ENCODE results near the gene GRIK5.

The GRIK5 gene

GRCh38 chr19:42069619-42070351 is at the start of gene GRIK5:
TSS of gene GRIK5 (minus strand) at chr19:42070206. CDS start at chr19:42065770, 4,436 bp downstream.
- no peak for DNase-seq (ENCODE audit: low read depth, low spot score)
- H3K9me3 ChIP-seq (ENCODE audit: insufficient read depth, low read length), result no peaks in the 10 kb centered on the region
- peak within 1 kb of the TSS; percentile 47 for H3K4me3 ChIP-seq (ENCODE audit: insufficient read length, low read depth)
- H3K27me3 ChIP-seq (ENCODE audit: insufficient read depth, insufficient read length), result no peaks in the 10 kb centered on the region
- peak within 1 kb of the TSS; percentile 79 for H3K9ac ChIP-seq (ENCODE audit: insufficient read length, low read depth)
- TF ChIP-seq YY1 (IDR thresholded peaks at IDR 0.05; ENCODE audit: insufficient read depth, insufficient read length) (no peak), ZNF274 (IDR thresholded peaks at IDR 0.05; ENCODE audit: low read depth, low read length) (no peak), SUZ12 (IDR thresholded peaks at IDR 0.05; ENCODE audit: extremely low read depth, insufficient read depth, insufficient read length) (no peak)
- peaks cover 3% of the 10 kb centered on the region for H3K4me1 ChIP-seq (ENCODE audit: insufficient read depth, insufficient read length)
- H3K36me3 ChIP-seq (ENCODE audit: insufficient read depth, insufficient read length, low read length), result peaks cover 8% of the 10 kb centered on the region

- H3K36me3 ChIP-seq (ENCODE audit: insufficient read depth, insufficient read length, low read length), result peaks cover 4% of the 10 kb centered on the region
- H3K27me3 ChIP-seq (ENCODE audit: insufficient read depth, insufficient read length), result no peaks in the 10 kb centered on the region
- H3K4me3 ChIP-seq (ENCODE audit: insufficient read length, low read depth), result no peak overlapping the region
- peaks cover 7% of the 10 kb centered on the region for H3K4me1 ChIP-seq (ENCODE audit: insufficient read depth, insufficient read length)
- DNase-seq (ENCODE audit: low read depth, low spot score), result no peak
- no peak overlapping the region for H3K9ac ChIP-seq (ENCODE audit: insufficient read length, low read depth)
- TF ChIP-seq SUZ12 (IDR thresholded peaks at IDR 0.05; ENCODE audit: extremely low read depth, insufficient read depth, insufficient read length) (no peak), ZNF274 (IDR thresholded peaks at IDR 0.05; ENCODE audit: low read depth, low read length) (no peak), YY1 (IDR thresholded peaks at IDR 0.05; ENCODE audit: insufficient read depth, insufficient read length) (no peak)
- H3K9me3 ChIP-seq (ENCODE audit: insufficient read depth, low read length), result no peaks in the 10 kb centered on the region
These were observed 47.1 kb upstream of the GRIK5 start for GRCh38 chr19:42117076-42117475.

- Histone ChIP-seq H3K9ac (ENCODE audit: insufficient read length, low read depth) (no peak overlapping the region), H3K27me3 (ENCODE audit: insufficient read depth, insufficient read length) (no peaks in the 10 kb centered on the region), H3K9me3 (ENCODE audit: insufficient read depth, low read length) (no peaks in the 10 kb centered on the region), H3K4me1 (ENCODE audit: insufficient read depth, insufficient read length) (peaks cover 5% of the 10 kb centered on the region), H3K36me3 (ENCODE audit: insufficient read depth, insufficient read length, low read length) (peaks cover 4% of the 10 kb centered on the region), H3K4me3 (ENCODE audit: insufficient read length, low read depth) (no peak overlapping the region)
- DNase-seq (ENCODE audit: low read depth, low spot score), result no peak
- no peak for TF ChIP-seq ZNF274 (IDR thresholded peaks at IDR 0.05; ENCODE audit: low read depth, low read length)
- TF ChIP-seq YY1 (IDR thresholded peaks at IDR 0.05; ENCODE audit: insufficient read depth, insufficient read length), result no peak
- no peak for TF ChIP-seq SUZ12 (IDR thresholded peaks at IDR 0.05; ENCODE audit: extremely low read depth, insufficient read depth, insufficient read length)
These were observed 46.5 kb upstream of the GRIK5 start for GRCh38 chr19:42116308-42117075.

GRCh38 chr19:42115705-42116104 is 45.7 kb upstream of the GRIK5 start:
- Histone ChIP-seq H3K36me3 (ENCODE audit: insufficient read depth, insufficient read length, low read length) (peaks cover 4% of the 10 kb centered on the region), H3K9me3 (ENCODE audit: insufficient read depth, low read length) (no peaks in the 10 kb centered on the region), H3K4me1 (ENCODE audit: insufficient read depth, insufficient read length) (no peaks in the 10 kb centered on the region), H3K27me3 (ENCODE audit: insufficient read depth, insufficient read length) (no peaks in the 10 kb centered on the region), H3K9ac (ENCODE audit: insufficient read length, low read depth) (no peak overlapping the region), H3K4me3 (ENCODE audit: insufficient read length, low read depth) (no peak overlapping the region)
- no peak for TF ChIP-seq ZNF274 (IDR thresholded peaks at IDR 0.05; ENCODE audit: low read depth, low read length)
- TF ChIP-seq SUZ12 (IDR thresholded peaks at IDR 0.05; ENCODE audit: extremely low read depth, insufficient read depth, insufficient read length), result no peak
- TF ChIP-seq YY1 (IDR thresholded peaks at IDR 0.05; ENCODE audit: insufficient read depth, insufficient read length), result no peak
- DNase-seq (ENCODE audit: low read depth, low spot score), result no peak

GRCh38 chr19:42115219-42115618 is 45.2 kb upstream of the GRIK5 start:
- Histone ChIP-seq H3K9me3 (ENCODE audit: insufficient read depth, low read length) (no peaks in the 10 kb centered on the region), H3K36me3 (ENCODE audit: insufficient read depth, insufficient read length, low read length) (peaks cover 4% of the 10 kb centered on the region), H3K27me3 (ENCODE audit: insufficient read depth, insufficient read length) (no peaks in the 10 kb centered on the region), H3K9ac (ENCODE audit: insufficient read length, low read depth) (no peak overlapping the region), H3K4me3 (ENCODE audit: insufficient read length, low read depth) (no peak overlapping the region), H3K4me1 (ENCODE audit: insufficient read depth, insufficient read length) (no peaks in the 10 kb centered on the region)
- DNase-seq (ENCODE audit: low read depth, low spot score), result no peak
- no peak for TF ChIP-seq ZNF274 (IDR thresholded peaks at IDR 0.05; ENCODE audit: low read depth, low read length)
- TF ChIP-seq SUZ12 (IDR thresholded peaks at IDR 0.05; ENCODE audit: extremely low read depth, insufficient read depth, insufficient read length), result no peak
- TF ChIP-seq YY1 (IDR thresholded peaks at IDR 0.05; ENCODE audit: insufficient read depth, insufficient read length), result no peak

GRCh38 chr19:42114412-42114811 is 44.4 kb upstream of the GRIK5 start:
- H3K9me3 ChIP-seq (ENCODE audit: insufficient read depth, low read length), result no peaks in the 10 kb centered on the region
- no peak for DNase-seq (ENCODE audit: low read depth, low spot score)
- H3K36me3 ChIP-seq (ENCODE audit: insufficient read depth, insufficient read length, low read length), result peaks cover 4% of the 10 kb centered on the region
- H3K4me3 ChIP-seq (ENCODE audit: insufficient read length, low read depth), result no peak overlapping the region
- H3K4me1 ChIP-seq (ENCODE audit: insufficient read depth, insufficient read length), result no peaks in the 10 kb centered on the region
- H3K9ac ChIP-seq (ENCODE audit: insufficient read length, low read depth), result no peak overlapping the region
- H3K27me3 ChIP-seq (ENCODE audit: insufficient read depth, insufficient read length), result no peaks in the 10 kb centered on the region
- TF ChIP-seq YY1 (IDR thresholded peaks at IDR 0.05; ENCODE audit: insufficient read depth, insufficient read length) (no peak), SUZ12 (IDR thresholded peaks at IDR 0.05; ENCODE audit: extremely low read depth, insufficient read depth, insufficient read length) (no peak), ZNF274 (IDR thresholded peaks at IDR 0.05; ENCODE audit: low read depth, low read length) (no peak)

Data from NT2/D1 (cell line).